PC-9 (cell line): ENCODE data around the gene STRN4. TPM values are rescaled to one million over a fixed set of nuclear protein-coding genes. Genes with fewer than 3 reads are reported as not detected.

ENCODE experiments used
- BruUV-seq: library from RNA; stranded (reverse); fragments of 400-500 nt; replicated peaks from 2 replicates; lab custom pipeline; 2021; lab: Mats Ljungman, UMichigan
- CTCF ChIA-PET: fragments of 300-600 bp; sonication (Branson Sonifier 250); formaldehyde crosslinking; loops from one replicate; lab custom pipeline; 2022; ENCODE audit warnings: antibody characterized with exemption; lab: Charles Lee
- POLR2A ChIA-PET: fragments of 300-600 bp; sonication (Branson Sonifier 250); formaldehyde crosslinking; loops from one replicate; lab custom pipeline; 2022; ENCODE audit warnings: antibody characterized with exemption; ENCODE audit not compliant: unreplicated experiment; lab: Charles Lee
- DNase-seq, 2 experiments: peaks; one replicate each; pipeline versions ENCODE4 v3.0.0 to v3.0.0-alpha.2; 2015 to 2022; ENCODE audit warnings: mixed read lengths in 1 of 2
- H2AFZ ChIP-seq: fragments of 200-600 bp; sonication (generic); 2 replicates; pipeline ENCODE4 v1.8.1; 2017; ENCODE audit warnings: antibody characterized with exemption
- H3F3A ChIP-seq: fragments of 200-600 bp; sonication (generic); 2 replicates; pipeline ENCODE4 v1.8.1; 2017; ENCODE audit warnings: antibody characterized with exemption, mild to moderate bottlenecking, low read depth; ENCODE audit not compliant: insufficient read depth
- H3K27ac ChIP-seq: fragments of 200-600 bp; sonication (generic); 2 replicates; pipeline ENCODE4 v1.6.1; 2016; ENCODE audit warnings: mixed run types
- H3K27me3 ChIP-seq: fragments of 200-600 bp; sonication (generic); 2 replicates; pipeline ENCODE4 v1.6.1; 2016; ENCODE audit warnings: low read depth, mixed run types; ENCODE audit not compliant: insufficient read depth
- H3K36me3 ChIP-seq: fragments of 200-600 bp; sonication (generic); 2 replicates; pipeline ENCODE4 v1.6.1; 2016; ENCODE audit warnings: low read depth, mixed run types
- H3K4me1 ChIP-seq: fragments of 200-600 bp; sonication (generic); replicated peaks from 2 replicates; pipeline ENCODE4 v1.6.1; 2016; ENCODE audit warnings: mixed run types; ENCODE audit not compliant: insufficient read depth
- H3K4me2 ChIP-seq: fragments of 200-600 bp; sonication (generic); 2 replicates; pipeline ENCODE4 v1.6.1; 2017; ENCODE audit warnings: mixed run types
- H3K4me3 ChIP-seq: fragments of 200-600 bp; sonication (generic); 2 replicates; pipeline ENCODE4 v1.6.1; 2016; ENCODE audit warnings: mixed run types
- H3K79me2 ChIP-seq: fragments of 200-600 bp; sonication (generic); 2 replicates; pipeline ENCODE4 v1.6.1; 2017; ENCODE audit warnings: low read depth, mixed run types
- H3K9me2 ChIP-seq: fragments of 200-600 bp; sonication (generic); 2 replicates; pipeline ENCODE4 v1.8.1; 2017; ENCODE audit warnings: mild to moderate bottlenecking; ENCODE audit not compliant: insufficient read depth
- H3K9me3 ChIP-seq: fragments of 200-600 bp; sonication (generic); 2 replicates; pipeline ENCODE4 v1.8.1; 2016; ENCODE audit warnings: low read depth; ENCODE audit not compliant: insufficient read depth
- H4K20me1 ChIP-seq: fragments of 200-600 bp; sonication (generic); 2 replicates; pipeline ENCODE4 v1.8.1; 2017; ENCODE audit not compliant: insufficient read depth
- EZH2 ChIP-seq: fragments of 200-600 bp; sonication (generic); IDR thresholded peaks from 2 replicates; pipeline ENCODE4 v1.8.0; 2017; ENCODE audit warnings: antibody characterized with exemption, low read depth
- intact Hi-C: fragments of 100-400 bp; cut with micrococcal nuclease; formaldehyde crosslinking; loops from one replicate; pipeline ENCODE4 v1.10.0; 2022; ENCODE audit not compliant: unreplicated experiment
- total RNA-seq: library from RNA; stranded (reverse); gene quantifications from 2 replicates; pipeline ENCODE4 v1.2.3, GENCODE V29; 2021
- TF ChIP-seq, protein P1 (sequence below): fragments of 200-600 bp; sonication (generic); conservative IDR thresholded peaks from 2 replicates; pipeline ENCODE4 v1.6.1; 2017; ENCODE audit warnings: mixed run types, antibody characterized with exemption, mild to moderate bottlenecking, moderate library complexity

STRN4 gene
- total RNA-seq, 1 experiment from 2014 or later: 93.3 TPM

DNA sequence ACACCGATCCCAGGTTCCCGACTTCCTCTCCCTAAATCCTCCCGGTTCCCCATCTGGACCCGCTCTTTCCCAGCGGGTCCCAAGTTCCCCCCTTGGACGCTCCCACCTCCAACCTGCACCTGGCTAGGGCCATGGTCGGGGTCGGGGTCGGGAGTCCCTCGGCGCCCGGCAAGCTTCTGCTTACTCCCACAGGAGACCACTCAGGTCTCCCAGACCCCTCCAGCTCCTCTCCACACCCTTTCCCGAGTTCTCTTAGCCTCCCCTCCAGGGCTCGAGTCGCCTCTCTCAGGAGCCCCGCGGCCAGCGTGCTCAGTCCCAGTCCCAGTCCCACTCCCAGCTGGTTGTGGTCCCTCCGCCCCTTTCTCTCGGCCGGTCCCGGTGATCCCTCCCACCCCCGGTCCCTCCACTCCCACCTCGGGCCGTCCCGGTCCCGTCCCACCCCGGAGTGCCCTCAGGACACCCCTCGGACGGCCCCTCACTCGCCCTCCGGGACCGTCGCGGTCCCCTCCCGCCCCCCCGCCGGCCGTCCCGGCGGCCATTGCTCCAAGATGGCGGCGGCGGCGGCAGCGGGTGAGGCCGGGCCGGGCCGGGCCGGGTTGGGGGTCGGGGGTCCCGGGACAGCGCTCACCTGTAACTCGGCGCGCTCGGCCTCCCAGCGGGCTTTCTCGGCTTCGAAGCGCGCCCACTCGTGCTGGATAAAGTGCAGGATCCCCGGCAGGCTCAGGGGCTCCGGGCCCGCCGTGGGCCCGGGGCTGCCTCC lies 549 bp downstream of the STRN4 start, which contains the start of gene FKRP:
Gene FKRP (plus strand): TSS at position 537 of the 760 bp plus-strand sequence. CDS start 9,394 bp downstream, outside the sequence.
- BruUV-seq: no TSS peak
- Histone ChIP-seq H3K36me3 (0 out of 2 replicates have a peak, but pooled peaks cover 6% of the 10 kb centered on the region), H3F3A (peaks cover 21% of the 10 kb centered on the region; the same call in 1 of the 2 replicates), H3K79me2 (peaks cover 61% of the 10 kb centered on the region), H3K9me3 (no peaks in the 10 kb centered on the region), H3K4me3 (peak within 1 kb of the TSS; percentile 88), H3K27ac (no peak within 1 kb of the TSS), H2AFZ (peak within 1 kb of the TSS; percentile 82), H3K27me3 (no peaks in the 10 kb centered on the region), H3K9me2 (no peaks in the 10 kb centered on the region), H3K4me2 (peak within 1 kb of the TSS; percentile 82), H3K4me1 (peaks cover 11% of the 10 kb centered on the region), H4K20me1 (peaks cover 37% of the 10 kb centered on the region)
- intact Hi-C loops: no loop called here
- POLR2A ChIA-PET: interaction anchor here (0.7 kb wide), 1 partner anchor 508 kb away, joined by 3 read pairs; no protein-coding TSS in a partner anchor
- CTCF ChIA-PET: interaction anchor here (0.5 kb wide), 1 partner anchor 49 kb away, joined by 4 read pairs; no protein-coding TSS in a partner anchor
- DNase-seq: peak in 1 of 2 experiments; percentile 23
- TF ChIP-seq EZH2: no peak
- TF ChIP-seq, protein P1, sequence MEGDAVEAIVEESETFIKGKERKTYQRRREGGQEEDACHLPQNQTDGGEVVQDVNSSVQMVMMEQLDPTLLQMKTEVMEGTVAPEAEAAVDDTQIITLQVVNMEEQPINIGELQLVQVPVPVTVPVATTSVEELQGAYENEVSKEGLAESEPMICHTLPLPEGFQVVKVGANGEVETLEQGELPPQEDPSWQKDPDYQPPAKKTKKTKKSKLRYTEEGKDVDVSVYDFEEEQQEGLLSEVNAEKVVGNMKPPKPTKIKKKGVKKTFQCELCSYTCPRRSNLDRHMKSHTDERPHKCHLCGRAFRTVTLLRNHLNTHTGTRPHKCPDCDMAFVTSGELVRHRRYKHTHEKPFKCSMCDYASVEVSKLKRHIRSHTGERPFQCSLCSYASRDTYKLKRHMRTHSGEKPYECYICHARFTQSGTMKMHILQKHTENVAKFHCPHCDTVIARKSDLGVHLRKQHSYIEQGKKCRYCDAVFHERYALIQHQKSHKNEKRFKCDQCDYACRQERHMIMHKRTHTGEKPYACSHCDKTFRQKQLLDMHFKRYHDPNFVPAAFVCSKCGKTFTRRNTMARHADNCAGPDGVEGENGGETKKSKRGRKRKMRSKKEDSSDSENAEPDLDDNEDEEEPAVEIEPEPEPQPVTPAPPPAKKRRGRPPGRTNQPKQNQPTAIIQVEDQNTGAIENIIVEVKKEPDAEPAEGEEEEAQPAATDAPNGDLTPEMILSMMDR: no peak

DNA sequence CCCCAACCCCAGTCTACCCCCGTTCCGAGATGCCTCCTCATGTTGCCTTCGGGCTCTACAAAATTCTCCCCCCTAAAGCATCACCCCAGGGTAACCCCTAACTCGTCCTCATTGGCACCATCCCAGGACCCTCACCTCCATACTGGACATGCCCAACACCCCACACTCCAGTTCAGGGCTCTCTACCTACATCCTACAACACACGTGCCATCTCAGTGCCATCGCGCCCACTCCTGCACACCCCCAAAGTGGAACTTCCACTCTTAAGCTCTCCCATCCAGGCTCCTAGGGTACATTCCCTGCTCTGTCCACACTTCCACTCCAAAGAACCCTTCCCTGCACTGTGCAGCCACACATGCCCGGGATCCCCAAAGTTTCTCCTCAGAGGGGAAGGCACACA lies 1.2 kb downstream of the STRN4 start:
- H3K79me2 ChIP-seq: peaks cover 67% of the 10 kb centered on the region
- peak overlapping the region; percentile 88 for H3K4me3 ChIP-seq
- no peaks in the 10 kb centered on the region for H3K9me2 ChIP-seq
- peaks cover 21% of the 10 kb centered on the region; the same call in 1 of the 2 replicates for H3F3A ChIP-seq
- TF ChIP-seq, protein P1: no peak
- no peak for TF ChIP-seq EZH2
- ChIA-PET POLR2A (interaction anchor here (0.7 kb wide), 1 partner anchor 509 kb away, joined by 3 read pairs; no protein-coding TSS in a partner anchor), CTCF (interaction anchor here (0.5 kb wide), 1 partner anchor 50 kb away, joined by 4 read pairs; no protein-coding TSS in a partner anchor)
- no peak overlapping the region for H2AFZ ChIP-seq
- H3K27me3 ChIP-seq: no peaks in the 10 kb centered on the region
- no peak overlapping the region for H3K27ac ChIP-seq
- H4K20me1 ChIP-seq: peaks cover 44% of the 10 kb centered on the region
- H3K36me3 ChIP-seq: peaks cover 11% of the 10 kb centered on the region; the same call in 1 of the 2 replicates
- no peaks in the 10 kb centered on the region for H3K9me3 ChIP-seq
- BruUV-seq: no TSS peak
- DNase-seq: no peak
- H3K4me2 ChIP-seq: peak overlapping the region; percentile 82
- H3K4me1 ChIP-seq: peaks cover 11% of the 10 kb centered on the region
- intact Hi-C loops: no loop called here

DNA sequence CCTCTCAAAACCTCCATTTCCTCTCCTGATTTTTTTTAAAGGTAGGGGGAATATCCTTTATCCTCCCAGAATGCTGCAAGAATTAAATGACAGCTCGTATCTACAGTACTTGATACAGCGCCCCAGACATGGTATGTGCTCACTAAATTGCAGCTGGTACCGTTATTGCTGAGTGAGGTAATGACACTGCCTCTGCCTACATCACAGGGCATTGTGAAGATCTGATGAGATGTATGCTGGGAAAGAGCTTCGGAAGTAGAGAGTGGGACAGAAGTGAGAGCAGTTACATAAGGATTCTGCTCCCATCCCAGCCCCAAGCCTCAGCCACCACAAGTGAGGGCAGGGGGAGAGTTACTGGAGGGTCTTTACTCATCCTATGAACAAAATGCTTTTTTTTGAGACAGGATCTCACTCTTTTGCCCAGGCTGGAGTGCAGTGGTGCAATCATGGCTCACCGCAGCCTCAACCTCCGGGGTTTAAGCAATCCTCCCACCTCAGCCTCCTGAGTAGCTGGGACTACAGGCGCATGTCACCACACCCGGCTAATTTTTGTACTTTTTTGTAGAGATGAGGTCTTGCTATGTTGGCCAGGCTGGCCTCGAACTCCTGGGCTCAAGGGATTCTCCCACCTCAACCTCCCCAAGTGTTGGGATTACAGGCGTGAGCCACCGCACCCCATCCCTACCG lies 2.1 kb downstream of the STRN4 start:
- H3K4me3 ChIP-seq: peak overlapping the region; percentile 88; the same call in 1 of the 2 replicates

More for the DNA sequence above, 2.1 kb downstream of the STRN4 start:
- CTCF ChIA-PET: interaction anchor here (0.5 to 0.7 kb wide), 3 partner anchors 37 to 85 kb away, joined by 3 to 11 read pairs (median 6); no protein-coding TSS in a partner anchor
- DNase-seq: no peak
- no peak overlapping the region for H2AFZ ChIP-seq
- POLR2A ChIA-PET: no interaction called here
- H4K20me1 ChIP-seq: peaks cover 53% of the 10 kb centered on the region
- no peaks in the 10 kb centered on the region for H3K9me2 ChIP-seq
- no peaks in the 10 kb centered on the region for H3K27me3 ChIP-seq
- H3K9me3 ChIP-seq: no peaks in the 10 kb centered on the region
- H3K4me2 ChIP-seq: peak overlapping the region; percentile 82
- H3K27ac ChIP-seq: no peak overlapping the region
- peaks cover 17% of the 10 kb centered on the region; the same call in 1 of the 2 replicates for H3K36me3 ChIP-seq
- H3F3A ChIP-seq: peaks cover 20% of the 10 kb centered on the region; the same call in 1 of the 2 replicates
- H3K79me2 ChIP-seq: peaks cover 76% of the 10 kb centered on the region
- peaks cover 11% of the 10 kb centered on the region for H3K4me1 ChIP-seq
- TSS peak; percentile 29 for BruUV-seq
- intact Hi-C loops: no loop called here
- TF ChIP-seq, protein P1: no peak
- no peak for TF ChIP-seq EZH2
